ENCODE measurements around the gene TRIM71. TPM values are rescaled to one million over a fixed set of nuclear protein-coding genes. Genes with fewer than 3 reads are reported as not detected.

The TRIM71 gene
- total and polyA plus RNA-seq, 2 donors (not counting 1 experiment from before 2014, with no cell fraction given) = not detected

DNA sequence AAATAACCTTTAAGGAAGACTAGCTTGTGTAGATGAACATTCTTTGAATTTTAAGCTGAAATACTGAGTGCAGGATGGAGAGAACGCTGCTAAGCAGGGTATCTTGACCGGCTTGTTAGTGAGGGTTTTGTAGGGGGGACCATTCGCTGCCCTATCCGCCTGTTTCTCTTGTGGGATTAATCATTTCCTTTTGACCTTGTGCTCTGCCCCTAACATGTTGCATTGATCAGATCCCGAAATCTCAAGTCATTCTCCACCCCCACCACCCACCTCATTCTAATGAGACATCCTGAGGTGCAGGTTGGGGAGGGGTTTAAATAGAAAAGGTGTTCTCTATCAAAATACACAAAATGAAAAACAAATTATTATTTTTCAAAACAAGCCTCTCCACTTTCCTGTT lies 32.8 kb downstream of the TRIM71 start:
- POLR2A ChIA-PET = no interaction called here
- intact Hi-C loops (cut with micrococcal nuclease) = no loop called here
- no peaks in the 10 kb centered on the region for H4K20me1 ChIP-seq (ENCODE audit: control insufficient read depth, insufficient read depth, low read length, poor library complexity, severe bottlenecking)
- Mint-ChIP-seq H3K27ac (no peak overlapping the region), H3K9me3 (ENCODE audit: insufficient read depth) (no peaks in the 10 kb centered on the region), H3K4me1 (no peaks in the 10 kb centered on the region), H3K27me3 (peaks cover 7% of the 10 kb centered on the region), H3K4me3 (no peak overlapping the region)
- no peaks in the 10 kb centered on the region for H3K4me1 ChIP-seq (ENCODE audit: control insufficient read depth in 2 of 2, insufficient read depth in 2 of 2, low read length in 2 of 2)
- no peaks in the 10 kb centered on the region for H3K79me2 ChIP-seq (ENCODE audit: control insufficient read depth, insufficient read depth, low read length)
- TF ChIP-seq, protein P1, sequence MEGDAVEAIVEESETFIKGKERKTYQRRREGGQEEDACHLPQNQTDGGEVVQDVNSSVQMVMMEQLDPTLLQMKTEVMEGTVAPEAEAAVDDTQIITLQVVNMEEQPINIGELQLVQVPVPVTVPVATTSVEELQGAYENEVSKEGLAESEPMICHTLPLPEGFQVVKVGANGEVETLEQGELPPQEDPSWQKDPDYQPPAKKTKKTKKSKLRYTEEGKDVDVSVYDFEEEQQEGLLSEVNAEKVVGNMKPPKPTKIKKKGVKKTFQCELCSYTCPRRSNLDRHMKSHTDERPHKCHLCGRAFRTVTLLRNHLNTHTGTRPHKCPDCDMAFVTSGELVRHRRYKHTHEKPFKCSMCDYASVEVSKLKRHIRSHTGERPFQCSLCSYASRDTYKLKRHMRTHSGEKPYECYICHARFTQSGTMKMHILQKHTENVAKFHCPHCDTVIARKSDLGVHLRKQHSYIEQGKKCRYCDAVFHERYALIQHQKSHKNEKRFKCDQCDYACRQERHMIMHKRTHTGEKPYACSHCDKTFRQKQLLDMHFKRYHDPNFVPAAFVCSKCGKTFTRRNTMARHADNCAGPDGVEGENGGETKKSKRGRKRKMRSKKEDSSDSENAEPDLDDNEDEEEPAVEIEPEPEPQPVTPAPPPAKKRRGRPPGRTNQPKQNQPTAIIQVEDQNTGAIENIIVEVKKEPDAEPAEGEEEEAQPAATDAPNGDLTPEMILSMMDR (IDR thresholded peaks at IDR 0.05) = no peak
- no peak for TF ChIP-seq EZH2 (IDR thresholded peaks at IDR 0.05; ENCODE audit: borderline replicate concordance, insufficient read depth, low read depth, low read length, poor library complexity, severe bottlenecking)
- H3K9ac ChIP-seq (ENCODE audit: low read length) = no peak overlapping the region
- no peak overlapping the region for H3K4me2 ChIP-seq (replicated peaks; ENCODE audit: low read depth, low read length, poor library complexity, severe bottlenecking)
- no peaks in the 10 kb centered on the region for H3K36me3 ChIP-seq (replicated peaks in 1 of 2; ENCODE audit: control extremely low read depth in 1 of 2, control insufficient read depth in 1 of 2, extremely low read depth in 1 of 2, insufficient read depth in 2 of 2, low read length in 1 of 2)
- no peaks in the 10 kb centered on the region for H3K27me3 ChIP-seq (replicated peaks in 1 of 4; ENCODE audit: control extremely low read depth in 1 of 4, control insufficient read depth in 3 of 4, insufficient read depth in 4 of 4, low read length in 3 of 4)
- H2AFZ ChIP-seq (ENCODE audit: insufficient read depth, low read depth, low read length, poor library complexity, severe bottlenecking) = no peak overlapping the region
- DNase-seq (no peak), ATAC-seq (ENCODE audit: low read depth) (no peak)
- no peak overlapping the region for H3K4me3 ChIP-seq (ENCODE audit: control extremely low read depth in 1 of 5, extremely low read depth in 1 of 5, insufficient read depth in 1 of 5, low read depth in 2 of 5, low read length in 4 of 5)
- H3K9me3 ChIP-seq (ENCODE audit: control extremely low read depth in 1 of 3, control insufficient read depth in 2 of 3, insufficient read depth in 1 of 3, low read length in 2 of 3) = no peaks in the 10 kb centered on the region
- 83% methylated on average over 1 of the region's 5 CpGs for WGBS (ENCODE audit: insufficient coverage)
- CTCF ChIA-PET = no interaction called here
- no peak overlapping the region for H3K27ac ChIP-seq (ENCODE audit: low read length in 2 of 2)

DNA sequence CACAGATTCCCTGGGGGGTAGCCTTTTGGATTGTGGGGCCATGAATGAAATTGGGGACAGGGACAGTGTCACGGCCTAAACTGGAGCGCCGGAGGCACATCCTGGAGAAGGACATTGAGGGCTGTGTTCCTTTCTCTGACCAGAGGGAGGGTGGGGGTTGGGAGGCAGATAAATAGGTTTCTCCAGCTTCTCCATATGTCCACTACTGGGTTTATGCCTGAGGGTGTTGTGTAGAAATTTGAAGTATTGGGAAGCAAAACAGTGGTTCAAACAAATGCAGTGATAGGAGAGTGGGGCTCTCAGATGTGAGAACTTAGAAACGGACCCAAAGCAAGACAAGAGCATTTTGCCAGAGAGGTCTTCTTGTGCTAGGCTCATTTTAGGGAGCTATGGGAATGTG lies 34.3 kb downstream of the TRIM71 start:
- Histone ChIP-seq H4K20me1 (ENCODE audit: control insufficient read depth, insufficient read depth, low read length, poor library complexity, severe bottlenecking) (no peaks in the 10 kb centered on the region), H3K4me3 (ENCODE audit: control extremely low read depth in 1 of 5, extremely low read depth in 1 of 5, insufficient read depth in 1 of 5, low read depth in 2 of 5, low read length in 4 of 5) (no peak overlapping the region), H3K27ac (ENCODE audit: low read length in 2 of 2) (no peak overlapping the region), H3K4me1 (ENCODE audit: control insufficient read depth in 2 of 2, insufficient read depth in 2 of 2, low read length in 2 of 2) (no peaks in the 10 kb centered on the region), H3K27me3 (replicated peaks in 1 of 4; ENCODE audit: control extremely low read depth in 1 of 4, control insufficient read depth in 3 of 4, insufficient read depth in 4 of 4, low read length in 3 of 4) (no peaks in the 10 kb centered on the region), H2AFZ (ENCODE audit: insufficient read depth, low read depth, low read length, poor library complexity, severe bottlenecking) (no peak overlapping the region), H3K9ac (ENCODE audit: low read length) (no peak overlapping the region), H3K36me3 (replicated peaks in 1 of 2; ENCODE audit: control extremely low read depth in 1 of 2, control insufficient read depth in 1 of 2, extremely low read depth in 1 of 2, insufficient read depth in 2 of 2, low read length in 1 of 2) (no peaks in the 10 kb centered on the region), H3K4me2 (replicated peaks; ENCODE audit: low read depth, low read length, poor library complexity, severe bottlenecking) (no peak overlapping the region), H3K79me2 (ENCODE audit: control insufficient read depth, insufficient read depth, low read length) (no peaks in the 10 kb centered on the region), H3K9me3 (ENCODE audit: control extremely low read depth in 1 of 3, control insufficient read depth in 2 of 3, insufficient read depth in 1 of 3, low read length in 2 of 3) (no peaks in the 10 kb centered on the region)
- intact Hi-C loops (cut with micrococcal nuclease) = no loop called here
- Mint-ChIP-seq H3K4me1 (no peaks in the 10 kb centered on the region), H3K27me3 (peaks cover 14% of the 10 kb centered on the region), H3K4me3 (no peak overlapping the region), H3K27ac (no peak overlapping the region), H3K9me3 (ENCODE audit: insufficient read depth) (no peaks in the 10 kb centered on the region)
- ChIA-PET POLR2A (no interaction called here), CTCF (no interaction called here)
- TF ChIP-seq, protein P1 (IDR thresholded peaks at IDR 0.05) = no peak
- no peak for TF ChIP-seq EZH2 (IDR thresholded peaks at IDR 0.05; ENCODE audit: borderline replicate concordance, insufficient read depth, low read depth, low read length, poor library complexity, severe bottlenecking)
- ATAC-seq (ENCODE audit: low read depth) (no peak), DNase-seq (no peak)
- 100% methylated on average over 2 of the region's 4 CpGs for WGBS (ENCODE audit: insufficient coverage)
